Upper lobe of left lung (tissue), 6 donors: Measurements from ENCODE around the gene EFCAB8. TPM values are rescaled to one million over a fixed set of nuclear protein-coding genes. Genes with fewer than 3 reads are reported as not detected.
"Not testable (repeated sequence)": the region's sequence is repeated elsewhere in the genome, so short reads cannot be mapped to it uniquely, and the experiment has no call there.

Experiments used
- ATAC-seq, 2 donors: fragments of 200-7000 bp; cut with Tn5 transposase; one replicate each; pipeline ENCODE4 v1.9.1; 2022; ENCODE audit warnings: mild to moderate bottlenecking in 2 of 2, moderate library complexity in 2 of 2; ENCODE audit not compliant: low FRiP score in 2 of 2
- DNase-seq, 2 donors: peaks; one replicate each; pipeline ENCODE4 v3.0.0-alpha.2; 2019 to 2020
- H3K27ac ChIP-seq, 4 donors: fragments of 200-600 bp; sonication (generic); one replicate each; pipeline ENCODE4 v1.5.1; 2016 to 2019
- H3K27me3 ChIP-seq, 4 donors: fragments of 200-600 bp; sonication (generic); one replicate each; pipeline ENCODE4 v1.5.1; 2017 to 2019
- H3K36me3 ChIP-seq, 4 donors: fragments of 200-600 bp; sonication (generic); one replicate each; pipeline ENCODE4 v1.5.1; 2016 to 2019
- H3K4me1 ChIP-seq, 4 donors: fragments of 200-600 bp; sonication (generic); one replicate each; pipeline ENCODE4 v1.5.1; 2018 to 2019
- H3K4me3 ChIP-seq, 4 donors: fragments of 200-600 bp; sonication (generic); one replicate each; pipeline ENCODE4 v1.5.1; 2017 to 2019; ENCODE audit warnings: mild to moderate bottlenecking in 2 of 4, moderate library complexity in 1 of 4
- H3K9me3 ChIP-seq, 4 donors: fragments of 200-600 bp; sonication (generic); one replicate each; pipeline ENCODE4 v1.5.1; 2018 to 2019
- CTCF ChIP-seq, 6 experiments: fragments of 450-650 bp in 4 of 6; fragments of 200-600 bp in 2 of 6; sonication (generic) in 2 of 6; IDR thresholded peaks; one replicate each; pipeline ENCODE4 v1.5.1; 2016 to 2019; ENCODE audit warnings: antibody characterized with exemption in 6 of 6
- EP300 ChIP-seq, 4 donors: sonication (generic); formaldehyde crosslinking; IDR thresholded peaks; one replicate each; pipeline ENCODE4 v1.5.1; 2017; ENCODE audit warnings: antibody characterized with exemption in 4 of 4, control low read depth in 2 of 4
- POLR2A ChIP-seq, 4 donors: fragments of 450-650 bp; IDR thresholded peaks; one replicate each; pipeline ENCODE4 v1.5.1; 2016 to 2017; ENCODE audit warnings: antibody characterized with exemption in 4 of 4, mild to moderate bottlenecking in 2 of 4
- POLR2AphosphoS5 ChIP-seq, 2 donors: sonication (generic); formaldehyde crosslinking; IDR thresholded peaks; one replicate each; pipeline ENCODE4 v1.5.1; 2017; ENCODE audit warnings: antibody characterized with exemption in 2 of 2
- WGBS, 2 donors: methylation state at CpG; one replicate each; pipeline ENCODE4 v1.1.5; 2017 to 2018; 5-methylcytosine and 5-hydroxymethylcytosine counted together
- total RNA-seq, 6 donors: library from RNA; depleted of rRNA in 4 of 6; stranded (reverse); fragments of >200 nt in 4 of 6; gene quantifications; one replicate each; pipeline versions ENCODE4 v1.1.0 to v1.2.1, GENCODE V29; 2016 to 2021
- donor health status: DM: no; HTN: no; CAD: no; lungs with moderate emphysema.
- donor health status: DM: no; HTN: yes; CAD: no; lungs with severe emphysema.

EFCAB8 gene
- total RNA-seq, 6 donors from 2014 or later: 0.10 to 3.3 (median 0.67) TPM

- peaks cover 0 to 3% (median 0%) of the 10 kb centered on the region in 4 donors for H3K4me1 ChIP-seq
- WGBS, 2 donors: 84 to 90% methylated on average over 5 of the region's 5 CpGs
- DNase-seq (no peak), ATAC-seq (no peak)
- H3K4me3 ChIP-seq: no peak overlapping the region
- no peak overlapping the region for H3K27ac ChIP-seq
- H3K27me3 ChIP-seq: no peaks in the 10 kb centered on the region
- no peaks in the 10 kb centered on the region for H3K36me3 ChIP-seq
- no peak for TF ChIP-seq CTCF (IDR thresholded peaks at IDR 0.05)
- no peak for TF ChIP-seq EP300 (IDR thresholded peaks at IDR 0.05)
- TF ChIP-seq POLR2AphosphoS5 (IDR thresholded peaks at IDR 0.05): no peak
- no peak for TF ChIP-seq POLR2A (IDR thresholded peaks at IDR 0.05)
- H3K9me3 ChIP-seq: no peaks in the 10 kb centered on the region
Observed at GRCh38 chr20:32903666-32904175, 45.0 kb downstream of the EFCAB8 start.

- H3K9me3 ChIP-seq, H3K4me3 ChIP-seq, DNase-seq, H3K27me3 ChIP-seq, ATAC-seq, H3K4me1 ChIP-seq, H3K27ac ChIP-seq, H3K36me3 ChIP-seq: not testable (repeated sequence)
- 93 to 97% methylated on average over 7 of the region's 7 CpGs for WGBS, 2 donors
Observed at GRCh38 chr20:32904678-32905077, 46.0 kb downstream of the EFCAB8 start.

- no peaks in the 10 kb centered on the region for H3K27me3 ChIP-seq
- TF ChIP-seq EP300 (IDR thresholded peaks at IDR 0.05) (no peak), POLR2A (IDR thresholded peaks at IDR 0.05) (no peak), CTCF (IDR thresholded peaks at IDR 0.05) (no peak), POLR2AphosphoS5 (IDR thresholded peaks at IDR 0.05) (no peak)
- ATAC-seq (no peak), DNase-seq (no peak)
- H3K4me3 ChIP-seq: no peak overlapping the region
- H3K36me3 ChIP-seq: no peaks in the 10 kb centered on the region
- H3K27ac ChIP-seq: no peak overlapping the region
- peaks cover 0 to 3% (median 0%) of the 10 kb centered on the region in 4 donors for H3K4me1 ChIP-seq
- H3K9me3 ChIP-seq: no peaks in the 10 kb centered on the region
- 40 to 48% methylated on average over 1 to 4 of the region's 4 CpGs for WGBS, 2 donors
Observed at GRCh38 chr20:32906200-32906599, 47.5 kb downstream of the EFCAB8 start.

- Histone ChIP-seq H3K4me3 (no peak overlapping the region), H3K36me3 (no peaks in the 10 kb centered on the region), H3K27ac (no peak overlapping the region), H3K9me3 (no peaks in the 10 kb centered on the region), H3K27me3 (no peaks in the 10 kb centered on the region), H3K4me1 (peaks cover 0 to 3% (median 0%) of the 10 kb centered on the region in 4 donors)
- TF ChIP-seq EP300 (IDR thresholded peaks at IDR 0.05): no peak
- ATAC-seq: no peak
- no peak for DNase-seq
- WGBS, 2 donors: 71 to 76% methylated on average over 8 to 12 of the region's 13 CpGs
Observed at GRCh38 chr20:32906871-32907495, 48.3 kb downstream of the EFCAB8 start.

- DNase-seq (peak in 1 of 2 donors; percentile 59), ATAC-seq (no peak)
- WGBS, 2 donors: 70 to 79% methylated on average over 11 to 13 of the region's 13 CpGs
- no peaks in the 10 kb centered on the region for H3K4me1 ChIP-seq
- H3K4me3 ChIP-seq: no peak overlapping the region
- H3K36me3 ChIP-seq: no peaks in the 10 kb centered on the region
- TF ChIP-seq EP300 (IDR thresholded peaks at IDR 0.05) (no peak), POLR2AphosphoS5 (IDR thresholded peaks at IDR 0.05) (no peak), CTCF (IDR thresholded peaks at IDR 0.05) (no peak), POLR2A (IDR thresholded peaks at IDR 0.05) (no peak)
- no peak overlapping the region for H3K27ac ChIP-seq
- H3K27me3 ChIP-seq: no peaks in the 10 kb centered on the region
- H3K9me3 ChIP-seq: no peaks in the 10 kb centered on the region
Observed at GRCh38 chr20:32907886-32908285, 49.2 kb downstream of the EFCAB8 start.
